GM12878 (cell line): ENCODE measurements around the gene CCDC186. TPM values are rescaled to one million over a fixed set of nuclear protein-coding genes. Genes with fewer than 3 reads are reported as not detected.

Experiments used
- ATAC-seq: fragments of 200-7000 bp; cut with Tn5 transposase; 3 replicates; pipeline ENCODE4 v1.9.1; 2020; ENCODE audit warnings: mild to moderate bottlenecking, moderate library complexity
- Bru-seq: library from RNA; stranded (reverse); fragments of 400-500 nt; gene quantifications from one replicate; lab custom pipeline; 2021; lab: Mats Ljungman, UMichigan
- BruChase-seq, 2 experiments: library from RNA; stranded (reverse); fragments of 400-500 nt; gene quantifications; one replicate each; lab custom pipeline; 2021; lab: Mats Ljungman, UMichigan
- BruUV-seq: library from RNA; stranded (reverse); fragments of 400-500 nt; replicated peaks from 2 replicates; lab custom pipeline; 2021; lab: Mats Ljungman, UMichigan
- CTCF ChIA-PET: fragments of 300-600 bp; sonication (Branson Sonifier 250); formaldehyde crosslinking; extraction: SDS; loops from one replicate; lab custom pipeline; 2021; ENCODE audit warnings: inconsistent platforms; lab: Yijun Ruan, JAX
- POLR2A ChIA-PET: fragments of 350-600 bp; formaldehyde crosslinking; extraction: SDS; loops from one replicate; lab custom pipeline; 2021; ENCODE audit warnings: inconsistent platforms; lab: Charles Lee
- RAD21 ChIA-PET: fragments of 300-600 bp; sonication (Branson Sonifier 250); formaldehyde crosslinking; loops from one replicate; lab custom pipeline; 2023; ENCODE audit warnings: antibody characterized with exemption; ENCODE audit not compliant: unreplicated experiment; lab: Charles Lee
- SMC1A ChIA-PET: fragments of 300-600 bp; sonication (Branson Sonifier 250); formaldehyde crosslinking; loops from one replicate; lab custom pipeline; 2023; ENCODE audit not compliant: unreplicated experiment, uncharacterized antibody; lab: Charles Lee
- DNase-seq: peaks from one replicate; pipeline ENCODE4 v3.0.0-alpha.2; 2011; ENCODE audit warnings: low read depth, low spot score
- FAIRE-seq: peaks from 3 replicates; lab custom pipeline; 2011; peaks lifted over from hg19 to GRCh38; lab: Jason Lieb, UNC
- H2AFZ ChIP-seq: 2 replicates; pipeline ENCODE4 v1.6.0; 2011; ENCODE audit warnings: low read depth, low read length, control low read depth; ENCODE audit not compliant: control insufficient read depth
- H3K27ac ChIP-seq: 2 replicates; pipeline ENCODE4 v1.5.1; 2011; ENCODE audit warnings: control low read depth; ENCODE audit not compliant: control insufficient read depth, insufficient read depth
- H3K27me3 ChIP-seq, 2 experiments: replicated peaks in 1 of 2; 2 replicates each; pipeline versions ENCODE4 v1.6.0 to v1.6.1; 2011; ENCODE audit warnings: low read length in 1 of 2; ENCODE audit not compliant: control insufficient read depth in 2 of 2, insufficient read depth in 2 of 2
- H3K36me3 ChIP-seq, 2 experiments: 2 replicates each; pipeline ENCODE4 v1.5.1; 2011; ENCODE audit warnings: low read length in 1 of 2; ENCODE audit not compliant: control insufficient read depth in 2 of 2, insufficient read depth in 2 of 2
- H3K4me1 ChIP-seq: 2 replicates; pipeline ENCODE4 v1.6.1; 2011; ENCODE audit warnings: mild to moderate bottlenecking, low read length, moderate library complexity, mixed read lengths; ENCODE audit not compliant: control insufficient read depth, insufficient read depth
- H3K4me2 ChIP-seq: 2 replicates; pipeline ENCODE4 v1.6.0; 2011; ENCODE audit warnings: control low read depth; ENCODE audit not compliant: control insufficient read depth, insufficient read depth
- H3K4me3 ChIP-seq: fragments of 200-600 bp; sonication (generic); 2 replicates; pipeline ENCODE4 v1.5.1; 2016
- H3K79me2 ChIP-seq: 2 replicates; pipeline ENCODE4 v1.6.0; 2011; ENCODE audit warnings: low read length; ENCODE audit not compliant: control insufficient read depth, insufficient read depth
- H3K9ac ChIP-seq: 2 replicates; pipeline ENCODE4 v1.8.0; 2011; ENCODE audit warnings: low read length, control low read depth, mixed read lengths; ENCODE audit not compliant: control insufficient read depth, insufficient read depth
- H3K9me3 ChIP-seq: replicated peaks from 3 replicates; pipeline ENCODE4 v1.5.1; 2011; ENCODE audit warnings: mild to moderate bottlenecking, low read length; ENCODE audit not compliant: control insufficient read depth, insufficient read depth
- H4K20me1 ChIP-seq: 2 replicates; pipeline ENCODE4 v1.6.0; 2011; ENCODE audit not compliant: control insufficient read depth, insufficient read depth
- ASH2L ChIP-seq: fragments of 300-600, 200-600 bp; sonication (generic); IDR thresholded peaks from 2 replicates; pipeline ENCODE4 v1.6.1; 2017; ENCODE audit warnings: low read depth, mild to moderate bottlenecking, borderline replicate concordance
- CHD1 ChIP-seq: IDR thresholded peaks from 2 replicates; pipeline ENCODE4 v1.6.1; 2012; ENCODE audit warnings: low read depth, low read length, improper control_type of control experiment
- DPF2 ChIP-seq: fragments of 450-650 bp; IDR thresholded peaks from 2 replicates; pipeline ENCODE4 v1.6.1; 2017; ENCODE audit warnings: mild to moderate bottlenecking
- IKZF1 ChIP-seq: fragments of 450-650 bp; conservative IDR thresholded peaks from 2 replicates; pipeline ENCODE4 v1.6.1; 2017; ENCODE audit warnings: antibody characterized with exemption, mild to moderate bottlenecking
- NFYB ChIP-seq: IDR thresholded peaks from 2 replicates; pipeline ENCODE4 v1.6.1; 2011; ENCODE audit warnings: low read depth, mild to moderate bottlenecking, low read length, improper control_type of control experiment, moderate library complexity; ENCODE audit not compliant: insufficient read depth
- POLR2AphosphoS5 ChIP-seq: IDR thresholded peaks from 2 replicates; pipeline ENCODE4 v1.6.1; 2011; ENCODE audit warnings: mild to moderate bottlenecking, low read length, inconsistent platforms
- POU2F2 ChIP-seq: IDR thresholded peaks from 3 replicates; pipeline ENCODE4 v1.6.1; 2011; ENCODE audit warnings: low read depth, mild to moderate bottlenecking, low read length, borderline replicate concordance
- RFX5 ChIP-seq: IDR thresholded peaks from 2 replicates; pipeline ENCODE4 v1.6.1; 2011; ENCODE audit warnings: low read depth, low read length, improper control_type of control experiment
- SIN3A ChIP-seq: IDR thresholded peaks from 2 replicates; pipeline ENCODE4 v1.6.1; 2012; ENCODE audit warnings: low read depth, low read length, improper control_type of control experiment
- SMARCA5 ChIP-seq: fragments of 450-650 bp; IDR thresholded peaks from 2 replicates; pipeline ENCODE4 v1.6.1; 2017; ENCODE audit warnings: mild to moderate bottlenecking
- YY1 ChIP-seq: IDR thresholded peaks from 2 replicates; pipeline ENCODE4 v1.6.1; 2011; ENCODE audit warnings: low read depth, mild to moderate bottlenecking, low read length
- WGBS: methylation state at CpG from one replicate; pipeline ENCODE4 v1.1.6; 2016; ENCODE audit warnings: low lambda C conversion rate; ENCODE audit not compliant: insufficient replicate concordance, insufficient coverage; ENCODE audit errors: missing lambda C conversion rate; 5-methylcytosine and 5-hydroxymethylcytosine counted together
- in situ Hi-C: fragments of 300-500 bp; cut with MboI; formaldehyde crosslinking; loops from 9 replicates; pipeline ENCODE4 v1.14.3; 2018; ENCODE audit warnings: mixed read lengths
- intact Hi-C: fragments of 100-400 bp; cut with micrococcal nuclease; formaldehyde crosslinking; loops from one replicate; pipeline ENCODE4 v1.14.2; 2022; ENCODE audit not compliant: unreplicated experiment
- long read RNA-seq, 2 experiments: library from polyadenylated mRNA; unstranded; transcript quantifications; one replicate each; pipeline ENCODE4 v2.0.0, GENCODE V29; 2019 to 2020
- polyA minus RNA-seq, 3 experiments: library from RNA; depleted of rRNA, polyadenylated mRNA; stranded (reverse); fragments of >200 nt; gene quantifications; 2 replicates each; pipeline ENCODE4 v1.2.3, GENCODE V29; 2011
- polyA plus RNA-seq, 11 experiments: library from polyadenylated mRNA; depleted of rRNA in 4 of 11; unstranded in 6 of 11; stranded (reverse) in 5 of 11; fragments of >200 nt; fragmentation: Nextera tagmentation in 4 of 11; fragmentation: Illumina TruSeq in 1 of 11; extraction: Ambion mirVana in 4 of 11; extraction: Trizol in 1 of 11; gene quantifications; 1 replicate in 1 of 11; 2 replicates in 10 of 11; pipeline versions ENCODE4 v1.2.1 to v1.2.3, GENCODE V29; 2011 to 2016; ENCODE audit warnings: inconsistent platforms in 2 of 11, missing spikeins in 2 of 11, low read depth in 1 of 11
- total RNA-seq, 4 experiments: library from RNA; depleted of rRNA in 3 of 4; stranded (reverse); fragments of >200 nt in 3 of 4; fragmentation: Illumina TruSeq in 1 of 4; extraction: Trizol in 1 of 4; gene quantifications; 2 replicates each; pipeline versions ENCODE4 v1.2.1 to v1.2.3, GENCODE V29; 2013 to 2021
- TF ChIP-seq, protein P1 (sequence below): fragments of 150-350 bp; IDR thresholded peaks from 2 replicates; pipeline ENCODE4 v1.6.1; 2016; ENCODE audit warnings: low read depth, low read length
- TF ChIP-seq, protein P2 (sequence below): fragments of 450-650 bp; IDR thresholded peaks from 2 replicates; pipeline ENCODE4 v1.6.1; 2017; ENCODE audit warnings: low read depth, mild to moderate bottlenecking, moderate library complexity

The CCDC186 gene
- total RNA-seq (2013; cell fraction: nucleolus; rRNA removed): 35.5 and 51.6 TPM in 2 replicates
- total RNA-seq (2014; rRNA removed) (8.3 and 9.9 TPM in 2 replicates), total RNA-seq (2014; rRNA removed; fragmentation: Illumina TruSeq; extraction: Trizol) (13.1 and 14.0 TPM in 2 replicates), total RNA-seq (2021) (7.3 and 7.4 TPM in 2 replicates), polyA plus RNA-seq (2011; rRNA removed) (7.5 and 14.8 TPM in 2 replicates), polyA plus RNA-seq (2014; fragmentation: Illumina TruSeq; extraction: Trizol) (10.4 and 11.4 TPM in 2 replicates), polyA plus RNA-seq (2014; fragmentation: Nextera tagmentation; extraction: Ambion mirVana) (1 to 10 TPM; 3.5 to 5.4 TPM), polyA plus RNA-seq (2014; rRNA removed) (5.9 and 6.7 TPM in 2 replicates), polyA plus RNA-seq (2016; fragmentation: Nextera tagmentation; extraction: Ambion mirVana) (1 to 10 TPM; 6.6 to 7.2 TPM), polyA minus RNA-seq (2011; rRNA and poly(A)+ RNA removed) (8.0 and 9.7 TPM in 2 replicates), Bru-seq, nascent RNA (percentile 82 among the genes with signal in this experiment), BruChase-seq, experiment 1, labeled RNA remaining after a 6-hour chase (percentile 75 among the genes with signal in this experiment), BruChase-seq, experiment 2, labeled RNA remaining after a 2-hour chase (percentile 82 among the genes with signal in this experiment)
- polyA plus RNA-seq (2011; ENCODE audit: low read depth): 2.8 TPM
- polyA plus RNA-seq (2011; cell fraction: cytosol; rRNA removed): 2.4 TPM in 2 replicates
- 5.4 and 6.5 TPM in 2 replicates for polyA plus RNA-seq (2011; cell fraction: nucleus; rRNA removed)
- polyA plus RNA-seq (2012): 5.5 and 7.0 TPM in 2 replicates
- polyA minus RNA-seq (2011; cell fraction: cytosol; rRNA and poly(A)+ RNA removed): 2.8 and 3.8 TPM in 2 replicates
- 8.8 and 13.3 TPM in 2 replicates for polyA minus RNA-seq (2011; cell fraction: nucleus; rRNA and poly(A)+ RNA removed)
- long read RNA-seq, experiment 1, partial matches to known transcripts: 3 of 5 reads
- long read RNA-seq, experiment 1, other reads (novel, unspliced or antisense): 1 of 5 reads
- long read RNA-seq, experiment 2, transcript CCDC186-201 (3 exons, 2,035 nt): minor isoform, 8 of 59 reads
- long read RNA-seq, experiment 2, transcript CCDC186-202 (2 exons, 1,928 nt): major isoform, 28 of 59 reads
- long read RNA-seq, experiment 2, partial matches to known transcripts: 18 of 59 reads
- long read RNA-seq, experiment 2, other reads (novel, unspliced or antisense): 5 of 59 reads

GRCh38 chr10:114173921-114174694, at the start of gene CCDC186:
Gene CCDC186 (minus strand): TSS chr10:114174203. CDS start chr10:114163268, 10,935 bp downstream.
- ChIA-PET POLR2A (interaction anchor here (1.0 to 1.3 kb wide), 2 partner anchors 15 to 495 kb away, joined by 3 read pairs; no protein-coding TSS in a partner anchor), RAD21 (interaction anchor here (1.6 kb wide), 1 partner anchor 285 kb away, joined by 5 read pairs; no protein-coding TSS in a partner anchor), CTCF (interaction anchor here (0.8 to 1.3 kb wide), 5 partner anchors 13 to 130 kb away, joined by 3 read pairs; no protein-coding TSS in a partner anchor), SMC1A (interaction anchor here (1.0 to 1.8 kb wide), 4 partner anchors 11 to 488 kb away, joined by 3 to 5 read pairs (median 4); no protein-coding TSS in a partner anchor)
- peak within 1 kb of the TSS; percentile 95 for H3K4me2 ChIP-seq
- no peaks in the 10 kb centered on the region for H3K36me3 ChIP-seq
- in situ Hi-C loops (no loop called here), intact Hi-C loops (no loop called here)
- BruUV-seq: no TSS peak
- FAIRE-seq (peak; percentile 82), DNase-seq (peak; percentile 79), ATAC-seq (peak; percentile 98)
- H3K27me3 ChIP-seq: no peaks in the 10 kb centered on the region
- peak within 1 kb of the TSS; percentile 91 for H3K4me3 ChIP-seq
- no peaks in the 10 kb centered on the region for H4K20me1 ChIP-seq
- no peaks in the 10 kb centered on the region for H3K9me3 ChIP-seq
- H3K4me1 ChIP-seq: peaks cover 4% of the 10 kb centered on the region
- 2% methylated on average over 49 of the region's 49 CpGs for WGBS
- H2AFZ ChIP-seq: peak within 1 kb of the TSS; percentile 94
- H3K79me2 ChIP-seq: peaks cover 29% of the 10 kb centered on the region
- peak within 1 kb of the TSS; percentile 95 for H3K9ac ChIP-seq
- H3K27ac ChIP-seq: peak within 1 kb of the TSS; percentile 82
- TF ChIP-seq IKZF1 (peak; percentile 34), POLR2AphosphoS5 (peak; percentile 91), DPF2 (0 out of 2 replicates have a peak, but pooled peaks have one; percentile 11), SIN3A (peak; percentile 69; the same call in 1 of the 2 replicates), ASH2L (peak; percentile 78; the same call in 1 of the 2 replicates), POU2F2 (peak; percentile 59; the same call in 1 of the 3 replicates), CHD1 (no peak), RFX5 (peak; percentile 91), NFYB (peak; percentile 98), SMARCA5 (0 out of 2 replicates have a peak, but pooled peaks have one; percentile 26), YY1 (peak; percentile 96)
- TF ChIP-seq, protein P1, sequence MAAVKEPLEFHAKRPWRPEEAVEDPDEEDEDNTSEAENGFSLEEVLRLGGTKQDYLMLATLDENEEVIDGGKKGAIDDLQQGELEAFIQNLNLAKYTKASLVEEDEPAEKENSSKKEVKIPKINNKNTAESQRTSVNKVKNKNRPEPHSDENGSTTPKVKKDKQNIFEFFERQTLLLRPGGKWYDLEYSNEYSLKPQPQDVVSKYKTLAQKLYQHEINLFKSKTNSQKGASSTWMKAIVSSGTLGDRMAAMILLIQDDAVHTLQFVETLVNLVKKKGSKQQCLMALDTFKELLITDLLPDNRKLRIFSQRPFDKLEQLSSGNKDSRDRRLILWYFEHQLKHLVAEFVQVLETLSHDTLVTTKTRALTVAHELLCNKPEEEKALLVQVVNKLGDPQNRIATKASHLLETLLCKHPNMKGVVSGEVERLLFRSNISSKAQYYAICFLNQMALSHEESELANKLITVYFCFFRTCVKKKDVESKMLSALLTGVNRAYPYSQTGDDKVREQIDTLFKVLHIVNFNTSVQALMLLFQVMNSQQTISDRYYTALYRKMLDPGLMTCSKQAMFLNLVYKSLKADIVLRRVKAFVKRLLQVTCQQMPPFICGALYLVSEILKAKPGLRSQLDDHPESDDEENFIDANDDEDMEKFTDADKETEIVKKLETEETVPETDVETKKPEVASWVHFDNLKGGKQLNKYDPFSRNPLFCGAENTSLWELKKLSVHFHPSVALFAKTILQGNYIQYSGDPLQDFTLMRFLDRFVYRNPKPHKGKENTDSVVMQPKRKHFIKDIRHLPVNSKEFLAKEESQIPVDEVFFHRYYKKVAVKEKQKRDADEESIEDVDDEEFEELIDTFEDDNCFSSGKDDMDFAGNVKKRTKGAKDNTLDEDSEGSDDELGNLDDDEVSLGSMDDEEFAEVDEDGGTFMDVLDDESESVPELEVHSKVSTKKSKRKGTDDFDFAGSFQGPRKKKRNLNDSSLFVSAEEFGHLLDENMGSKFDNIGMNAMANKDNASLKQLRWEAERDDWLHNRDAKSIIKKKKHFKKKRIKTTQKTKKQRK: no peak
- TF ChIP-seq, protein P2, sequence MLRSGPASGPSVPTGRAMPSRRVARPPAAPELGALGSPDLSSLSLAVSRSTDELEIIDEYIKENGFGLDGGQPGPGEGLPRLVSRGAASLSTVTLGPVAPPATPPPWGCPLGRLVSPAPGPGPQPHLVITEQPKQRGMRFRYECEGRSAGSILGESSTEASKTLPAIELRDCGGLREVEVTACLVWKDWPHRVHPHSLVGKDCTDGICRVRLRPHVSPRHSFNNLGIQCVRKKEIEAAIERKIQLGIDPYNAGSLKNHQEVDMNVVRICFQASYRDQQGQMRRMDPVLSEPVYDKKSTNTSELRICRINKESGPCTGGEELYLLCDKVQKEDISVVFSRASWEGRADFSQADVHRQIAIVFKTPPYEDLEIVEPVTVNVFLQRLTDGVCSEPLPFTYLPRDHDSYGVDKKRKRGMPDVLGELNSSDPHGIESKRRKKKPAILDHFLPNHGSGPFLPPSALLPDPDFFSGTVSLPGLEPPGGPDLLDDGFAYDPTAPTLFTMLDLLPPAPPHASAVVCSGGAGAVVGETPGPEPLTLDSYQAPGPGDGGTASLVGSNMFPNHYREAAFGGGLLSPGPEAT: peak; percentile 37; the same call in 1 of the 2 replicates
